SK-N-SH (cell line): Measurements from ENCODE around the gene BCR. TPM values are rescaled to one million over a fixed set of nuclear protein-coding genes. Genes with fewer than 3 reads are reported as not detected.

Source experiments
- CTCF ChIA-PET: fragments of 300-600, 350-600 bp; formaldehyde crosslinking; extraction: SDS; loops from one replicate; lab custom pipeline; 2021; lab: Yijun Ruan, JAX
- POLR2A ChIA-PET: fragments of 350-600 bp; sonication (Branson Sonifier 250); formaldehyde crosslinking; extraction: SDS; loops from one replicate; lab custom pipeline; 2020; ENCODE audit warnings: antibody characterized with exemption, inconsistent platforms; lab: Yijun Ruan, JAX
- DNase-seq: peaks from one replicate; pipeline ENCODE4 v3.0.0; 2012
- H2AFZ ChIP-seq: fragments of 200-600 bp; sonication (generic); 2 replicates; pipeline ENCODE4 v1.8.1; 2016; ENCODE audit warnings: antibody characterized with exemption, mild to moderate bottlenecking, low read depth
- H3F3A ChIP-seq: fragments of 200-600 bp; sonication (generic); replicated peaks from 2 replicates; pipeline ENCODE3; 2016; ENCODE audit warnings: antibody characterized with exemption, mild to moderate bottlenecking; ENCODE audit not compliant: insufficient read depth
- H3K27ac ChIP-seq, 2 experiments: fragments of 200-500 bp in 1 of 2; fragments of 200-600 bp in 1 of 2; sonication (Bioruptor generic) in 1 of 2; sonication (generic), shearing (Covaris generic) in 1 of 2; 2 replicates each; pipeline versions ENCODE4 v1.5.1 to v1.6.1; 2014 to 2016; ENCODE audit warnings: low read depth in 2 of 2, inconsistent platforms in 1 of 2, low read length in 1 of 2, mild to moderate bottlenecking in 1 of 2, mixed read lengths in 1 of 2
- H3K27me3 ChIP-seq: fragments of 200-600 bp; sonication (generic), shearing (Covaris generic); 2 replicates; pipeline ENCODE4 v1.6.1; 2016; ENCODE audit warnings: mixed run types; ENCODE audit not compliant: insufficient read depth
- H3K36me3 ChIP-seq, 2 experiments: fragments of 200-500 bp in 1 of 2; fragments of 200-600 bp in 1 of 2; sonication (Bioruptor generic) in 1 of 2; sonication (generic) in 1 of 2; replicated peaks in 1 of 2; 2 replicates each; pipeline versions ENCODE3 to v1.5.1; 2014 to 2016; ENCODE audit warnings: low read length in 1 of 2, mild to moderate bottlenecking in 1 of 2; ENCODE audit not compliant: insufficient read depth in 2 of 2, control insufficient read depth in 1 of 2
- H3K4me1 ChIP-seq, 2 experiments: fragments of 200-500 bp in 1 of 2; fragments of 200-600 bp in 1 of 2; sonication (Bioruptor generic) in 1 of 2; sonication (generic), shearing (Covaris generic) in 1 of 2; 2 replicates each; pipeline versions ENCODE4 v1.5.1 to v1.6.1; 2014 to 2016; ENCODE audit warnings: low read depth in 1 of 2, low read length in 1 of 2, mixed run types in 1 of 2; ENCODE audit not compliant: insufficient read depth in 2 of 2, control insufficient read depth in 1 of 2
- H3K4me2 ChIP-seq: fragments of 200-600 bp; sonication (generic), shearing (Covaris generic); 2 replicates; pipeline ENCODE4 v1.6.1; 2017; ENCODE audit warnings: mixed run types
- H3K4me3 ChIP-seq, 2 experiments: fragments of 200-500 bp in 1 of 2; fragments of 200-600 bp in 1 of 2; sonication (Bioruptor generic) in 1 of 2; sonication (generic), shearing (Covaris generic) in 1 of 2; 2 replicates each; pipeline versions ENCODE4 v1.5.1 to v1.8.1; 2014 to 2016; ENCODE audit warnings: low read depth in 2 of 2, inconsistent platforms in 1 of 2, low read length in 1 of 2, mild to moderate bottlenecking in 1 of 2, mixed read lengths in 1 of 2, moderate library complexity in 1 of 2
- H3K79me2 ChIP-seq: fragments of 200-600 bp; sonication (generic); 2 replicates; pipeline ENCODE4 v1.8.1; 2017; ENCODE audit warnings: mild to moderate bottlenecking; ENCODE audit not compliant: insufficient read depth
- H3K9ac ChIP-seq: fragments of 200-600 bp; sonication (generic); 2 replicates; pipeline ENCODE4 v1.6.1; 2017; ENCODE audit warnings: mixed run types
- H3K9me2 ChIP-seq: fragments of 200-600 bp; sonication (generic); 2 replicates; pipeline ENCODE4 v1.6.1; 2017; ENCODE audit warnings: mixed run types
- H3K9me3 ChIP-seq: fragments of 200-600 bp; sonication (generic); 2 replicates; pipeline ENCODE4 v1.6.1; 2017; ENCODE audit warnings: mixed run types, mild to moderate bottlenecking, moderate library complexity
- H4K20me1 ChIP-seq: fragments of 200-600 bp; sonication (generic); 2 replicates; pipeline ENCODE4 v1.6.1; 2017; ENCODE audit warnings: mild to moderate bottlenecking, mixed run types; ENCODE audit not compliant: insufficient read depth
- FOXM1 ChIP-seq: IDR thresholded peaks from 2 replicates; pipeline ENCODE4 v1.4.0; 2012; ENCODE audit warnings: low read depth, mild to moderate bottlenecking
- GATA2 ChIP-seq: sonication (generic); formaldehyde crosslinking; IDR thresholded peaks from 2 replicates; pipeline ENCODE4 v1.5.0; 2020; ENCODE audit warnings: mild to moderate bottlenecking, missing genetic modification reagents
- JUND ChIP-seq: IDR thresholded peaks from 2 replicates; pipeline ENCODE4 v1.4.0; 2012
- MAX ChIP-seq: IDR thresholded peaks from 2 replicates; pipeline ENCODE4 v1.4.0; 2012; ENCODE audit warnings: low read depth
- MEF2A ChIP-seq: IDR thresholded peaks from 2 replicates; pipeline ENCODE4 v1.4.0; 2012; ENCODE audit warnings: low read depth, borderline replicate concordance
- NFIC ChIP-seq: IDR thresholded peaks from 2 replicates; pipeline ENCODE4 v1.4.0; 2012; ENCODE audit warnings: borderline replicate concordance
- NRF1 ChIP-seq: IDR thresholded peaks from 2 replicates; pipeline ENCODE4 v1.6.1; 2012; ENCODE audit warnings: low read depth, mild to moderate bottlenecking, low read length
- RAD21 ChIP-seq: IDR thresholded peaks from 2 replicates; pipeline ENCODE4 v1.6.1; 2012; ENCODE audit warnings: mild to moderate bottlenecking, low read length
- RXRA ChIP-seq: IDR thresholded peaks from 2 replicates; pipeline ENCODE4 v1.4.0; 2012; ENCODE audit warnings: low read depth, mild to moderate bottlenecking, borderline replicate concordance
- TEAD4 ChIP-seq: IDR thresholded peaks from 2 replicates; pipeline ENCODE4 v1.4.0; 2012; ENCODE audit warnings: mild to moderate bottlenecking, borderline replicate concordance; ENCODE audit not compliant: insufficient read depth
- WGBS: methylation state at CpG from one replicate; pipeline ENCODE4 v1.1.6; 2017; ENCODE audit warnings: low lambda C conversion rate; 5-methylcytosine and 5-hydroxymethylcytosine counted together
- polyA plus RNA-seq, 3 experiments: library from polyadenylated mRNA; depleted of rRNA; stranded (reverse); fragments of >200 nt; gene quantifications; 2 replicates each; pipeline ENCODE4 v1.2.3, GENCODE V29; 2012

Gene BCR
- polyA plus RNA-seq, 1 of the 3 experiments (the other 2 are of a cell fraction): 50.9 TPM

DNA sequence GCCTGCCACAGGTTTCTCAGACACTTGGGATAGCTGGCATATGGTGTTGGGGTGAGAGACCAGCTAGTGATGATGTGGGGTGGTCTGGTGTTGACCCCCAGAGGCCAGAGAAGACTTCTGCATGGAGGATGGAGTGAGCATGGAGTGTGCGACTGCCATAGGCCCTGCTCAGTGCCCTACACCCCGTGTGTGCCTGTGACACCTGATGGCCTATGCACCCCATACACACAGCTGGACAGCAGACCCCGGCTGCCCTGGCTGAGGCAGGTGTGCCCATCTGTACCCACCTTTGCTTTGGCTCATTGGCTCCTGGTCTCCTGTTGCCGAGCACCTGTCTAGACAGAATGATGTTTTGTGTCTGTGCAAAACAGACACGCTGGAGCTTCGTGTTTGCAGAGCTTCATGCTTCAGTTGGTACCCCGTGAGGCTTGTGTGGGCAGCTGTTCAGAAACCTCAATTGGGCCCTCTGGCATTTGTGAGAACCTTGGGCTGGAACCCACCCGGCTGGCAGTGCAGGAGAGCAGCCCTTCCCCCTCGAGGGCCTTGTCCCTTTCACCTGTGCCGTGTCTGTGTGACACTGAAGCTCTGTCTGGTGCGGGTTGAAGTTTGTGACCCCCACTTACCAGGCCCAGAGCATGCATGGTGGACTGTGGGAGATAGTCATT, 27.6 kb downstream of the BCR start:
- H3K4me1 ChIP-seq: peaks cover 0 to 46% of the 10 kb centered on the region in 2 experiments; a peak in 1 of 4 replicates
- H3K36me3 ChIP-seq: no peaks in the 10 kb centered on the region
- H3K9me3 ChIP-seq: no peaks in the 10 kb centered on the region
- DNase-seq: no peak
- ChIA-PET CTCF (interaction anchor here (1.1 to 3.2 kb wide), 4 partner anchors 10 to 82 kb away, joined by 3 to 13 read pairs (median 3); no protein-coding TSS in a partner anchor), POLR2A (no interaction called here)
- no peaks in the 10 kb centered on the region for H3K27me3 ChIP-seq
- no peak for TF ChIP-seq FOXM1
- TF ChIP-seq MAX: no peak
- TF ChIP-seq GATA2: no peak
- H4K20me1 ChIP-seq: peaks cover 42% of the 10 kb centered on the region
- peak overlapping the region in 1 of 2 experiments; percentile 6; a peak in 1 of 4 replicates for H3K27ac ChIP-seq
- H3K9ac ChIP-seq: no peak overlapping the region
- H3K79me2 ChIP-seq: peaks cover 68% of the 10 kb centered on the region
- H3K4me3 ChIP-seq: no peak overlapping the region
- WGBS: 97% methylated on average over 6 of the region's 11 CpGs
- no peaks in the 10 kb centered on the region for H3K9me2 ChIP-seq
- no peak overlapping the region for H3K4me2 ChIP-seq
- no peak overlapping the region for H2AFZ ChIP-seq
- H3F3A ChIP-seq: no peaks in the 10 kb centered on the region

GRCh38 chr22:23210428-23211170, 30.3 kb downstream of the BCR start:
- 88% methylated on average over 6 of the region's 6 CpGs for WGBS
- Histone ChIP-seq H3K4me3 (no peak overlapping the region), H3K9ac (no peak overlapping the region), H4K20me1 (peaks cover 45% of the 10 kb centered on the region), H3K4me1 (peaks cover 6 to 35% of the 10 kb centered on the region in 2 experiments; a peak in 3 of 4 replicates), H3K79me2 (peaks cover 78% of the 10 kb centered on the region; the same call in 1 of the 2 replicates), H3K36me3 (no peaks in the 10 kb centered on the region), H3K4me2 (no peak overlapping the region), H3K9me3 (no peaks in the 10 kb centered on the region), H3K27me3 (no peaks in the 10 kb centered on the region), H3F3A (no peaks in the 10 kb centered on the region), H2AFZ (no peak overlapping the region), H3K9me2 (no peaks in the 10 kb centered on the region)
- ChIA-PET CTCF (interaction anchor here (1.1 to 3.2 kb wide), 3 partner anchors 9 to 71 kb away, joined by 3 to 13 read pairs (median 3); no protein-coding TSS in a partner anchor), POLR2A (interaction anchor here (0.7 kb wide), 1 partner anchor 8 kb away, joined by 3 read pairs; no protein-coding TSS in a partner anchor)
- DNase-seq: no peak
- TF ChIP-seq RXRA (no peak), TEAD4 (no peak), JUND (no peak), MAX (no peak), RAD21 (no peak)
- TF ChIP-seq, all 33 proteins: peak for 0
- no peak overlapping the region for H3K27ac ChIP-seq

GRCh38 chr22:23211622-23212021, 31.3 kb downstream of the BCR start:
- ChIA-PET CTCF (interaction anchor here (0.8 to 1.7 kb wide), 4 partner anchors 33 to 70 kb away, joined by 3 to 8 read pairs (median 4); no protein-coding TSS in a partner anchor), POLR2A (no interaction called here)
- DNase-seq: no peak
- peaks cover 82% of the 10 kb centered on the region; the same call in 1 of the 2 replicates for H3K79me2 ChIP-seq
- no peaks in the 10 kb centered on the region for H3K36me3 ChIP-seq
- peaks cover 11 to 38% of the 10 kb centered on the region in 2 experiments; a peak in 3 of 4 replicates for H3K4me1 ChIP-seq
- no peaks in the 10 kb centered on the region for H3F3A ChIP-seq
- no peak overlapping the region for H2AFZ ChIP-seq
- no peaks in the 10 kb centered on the region for H3K9me3 ChIP-seq
- no peak overlapping the region for H3K4me3 ChIP-seq
- H4K20me1 ChIP-seq: peaks cover 51% of the 10 kb centered on the region
- no peaks in the 10 kb centered on the region for H3K27me3 ChIP-seq
- 96% methylated on average over 3 of the region's 3 CpGs for WGBS
- TF ChIP-seq NFIC (no peak), NRF1 (no peak), MEF2A (no peak)
- no peak overlapping the region for H3K27ac ChIP-seq
- H3K4me2 ChIP-seq: no peak overlapping the region
- H3K9me2 ChIP-seq: no peaks in the 10 kb centered on the region
- H3K9ac ChIP-seq: no peak overlapping the region
